Thyroid gland (tissue), 4 donors: Measurements from ENCODE around the gene TEX30.

Experiments used
- CTCF ChIP-seq, 6 experiments: fragments of 200-600 bp in 3 of 6; fragments of 450-650 bp in 3 of 6; sonication (generic) in 3 of 6; IDR thresholded peaks; one replicate each; pipeline ENCODE4 v1.5.1; 2016 to 2019; ENCODE audit warnings: antibody characterized with exemption in 6 of 6, mild to moderate bottlenecking in 2 of 6, inconsistent platforms in 1 of 6, moderate library complexity in 1 of 6
- POLR2A ChIP-seq, 2 donors: fragments of 450-650 bp; IDR thresholded peaks; one replicate each; pipeline ENCODE4 v1.6.1; 2017; ENCODE audit warnings: antibody characterized with exemption in 2 of 2, mild to moderate bottlenecking in 2 of 2, moderate library complexity in 1 of 2

- TF ChIP-seq CTCF (IDR thresholded peaks at IDR 0.05), result no peak
- no peak for TF ChIP-seq POLR2A (IDR thresholded peaks at IDR 0.05)
Measured at GRCh38 chr13:102742506-102742905, 31.1 kb downstream of the TEX30 start.
